ENCODE measurements around the gene PSMC5. TPM values are rescaled to one million over a fixed set of nuclear protein-coding genes. Genes with fewer than 3 reads are reported as not detected.

The PSMC5 gene
- total and polyA plus RNA-seq, 3 experiments from 2014 or later = 201 to 212 (median 208) TPM

DNA sequence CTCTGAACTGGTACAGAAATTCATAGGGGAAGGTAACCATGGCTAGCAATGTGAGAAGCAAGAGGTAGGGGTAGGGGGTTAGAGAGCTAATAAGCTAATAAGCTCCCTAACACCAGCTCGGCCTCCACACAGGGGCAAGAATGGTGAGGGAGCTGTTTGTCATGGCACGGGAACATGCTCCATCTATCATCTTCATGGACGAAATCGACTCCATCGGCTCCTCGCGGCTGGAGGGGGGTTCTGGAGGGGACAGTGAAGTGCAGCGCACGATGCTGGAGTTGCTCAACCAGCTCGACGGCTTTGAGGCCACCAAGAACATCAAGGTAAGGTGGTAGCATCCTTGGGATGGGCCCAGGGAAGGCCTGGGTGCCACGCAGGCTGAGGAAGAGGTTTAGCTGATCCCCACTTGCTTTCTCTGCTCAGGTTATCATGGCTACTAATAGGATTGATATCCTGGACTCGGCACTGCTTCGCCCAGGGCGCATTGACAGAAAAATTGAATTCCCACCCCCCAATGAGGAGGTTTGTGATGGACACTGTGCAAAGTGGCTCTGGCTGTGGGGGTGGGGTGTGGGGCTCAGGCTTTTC lies 3.8 kb downstream of the PSMC5 start:
- ChIA-PET POLR2A (interaction anchor here (1.7 to 7.8 kb wide), 2 partner anchors 10 to 58 kb away, joined by 6 to 73 read pairs; partner anchors contain the start of genes CCDC47, DDX42 and SMARCD2), CTCF (interaction anchor here (4.8 to 6.1 kb wide), 3 partner anchors 10 to 133 kb away, joined by 19 to 48 read pairs (median 37); partner anchors contain the start of gene SMARCD2)
- Mint-ChIP-seq H3K4me1 (peaks cover 68 to 75% (median 74%) of the 10 kb centered on the region in 3 donors), H3K36me3 (peaks cover 12 to 90% (median 21%) of the 10 kb centered on the region in 3 donors), H3K4me3 (peak overlapping the region in 5 of 7 donors; percentile 45 to 66 (median 58)), H3K9me3 (no peaks in the 10 kb centered on the region), H3K27me3 (peaks cover 0 to 3% of the 10 kb centered on the region in 2 donors), H3K27ac (peak overlapping the region; percentile 10 to 98 (median 66))
- Histone ChIP-seq H3K9me3 (ENCODE audit: low read length) (no peaks in the 10 kb centered on the region), H3K27ac (ENCODE audit: low read depth, low read length) (no peak overlapping the region), H3K27me3 (ENCODE audit: insufficient read depth, low read length, poor library complexity, severe bottlenecking) (no peaks in the 10 kb centered on the region), H3K4me1 (ENCODE audit: insufficient read depth, low read length) (peaks cover 61% of the 10 kb centered on the region), H3K36me3 (ENCODE audit: insufficient read depth, low read length) (peaks cover 56% of the 10 kb centered on the region), H3K4me3 (ENCODE audit: low read length) (no peak overlapping the region)
- DNase-seq = no peak

DNA sequence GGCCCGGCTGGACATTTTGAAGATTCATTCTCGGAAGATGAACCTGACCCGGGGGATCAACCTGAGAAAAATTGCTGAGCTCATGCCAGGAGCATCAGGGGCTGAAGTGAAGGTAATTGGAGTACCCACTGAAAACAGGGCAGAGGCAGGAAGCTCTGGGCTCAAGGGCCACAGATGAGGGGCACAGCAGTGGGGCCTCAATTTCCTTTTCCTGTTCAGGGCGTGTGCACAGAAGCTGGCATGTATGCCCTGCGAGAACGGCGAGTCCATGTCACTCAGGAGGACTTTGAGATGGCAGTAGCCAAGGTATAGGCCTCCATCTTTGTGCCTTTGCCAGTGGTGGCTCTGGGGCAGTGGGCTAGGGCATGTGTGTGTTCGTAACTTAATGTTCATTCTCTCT lies 4.3 kb downstream of the PSMC5 start:
- H3K36me3 Mint-ChIP-seq = peaks cover 12 to 91% (median 21%) of the 10 kb centered on the region in 3 donors
- H3K4me1 Mint-ChIP-seq = peaks cover 63 to 71% (median 69%) of the 10 kb centered on the region in 3 donors
- no peaks in the 10 kb centered on the region for H3K27me3 ChIP-seq (ENCODE audit: insufficient read depth, low read length, poor library complexity, severe bottlenecking)
- no peaks in the 10 kb centered on the region for H3K9me3 ChIP-seq (ENCODE audit: low read length)
- peak overlapping the region; percentile 55 to 98 (median 72) for H3K27ac Mint-ChIP-seq
- peaks cover 56% of the 10 kb centered on the region for H3K4me1 ChIP-seq (ENCODE audit: insufficient read depth, low read length)
- H3K36me3 ChIP-seq (ENCODE audit: insufficient read depth, low read length) = peaks cover 59% of the 10 kb centered on the region
- no peak overlapping the region for H3K27ac ChIP-seq (ENCODE audit: low read depth, low read length)
- DNase-seq = no peak
- peak overlapping the region; percentile 6 for H3K4me3 ChIP-seq (ENCODE audit: low read length)
- peaks cover 0 to 3% of the 10 kb centered on the region in 2 donors for H3K27me3 Mint-ChIP-seq
- peak overlapping the region in 5 of 7 donors; percentile 12 to 66 (median 50) for H3K4me3 Mint-ChIP-seq
- CTCF ChIA-PET = interaction anchor here (4.8 to 6.1 kb wide), 3 partner anchors 9 to 134 kb away, joined by 19 to 48 read pairs (median 37); partner anchors contain the start of gene SMARCD2
- POLR2A ChIA-PET = interaction anchor here (7.8 kb wide), 1 partner anchor 10 kb away, joined by 73 read pairs; the partner anchor contains the start of gene SMARCD2
- H3K9me3 Mint-ChIP-seq = no peaks in the 10 kb centered on the region

DNA sequence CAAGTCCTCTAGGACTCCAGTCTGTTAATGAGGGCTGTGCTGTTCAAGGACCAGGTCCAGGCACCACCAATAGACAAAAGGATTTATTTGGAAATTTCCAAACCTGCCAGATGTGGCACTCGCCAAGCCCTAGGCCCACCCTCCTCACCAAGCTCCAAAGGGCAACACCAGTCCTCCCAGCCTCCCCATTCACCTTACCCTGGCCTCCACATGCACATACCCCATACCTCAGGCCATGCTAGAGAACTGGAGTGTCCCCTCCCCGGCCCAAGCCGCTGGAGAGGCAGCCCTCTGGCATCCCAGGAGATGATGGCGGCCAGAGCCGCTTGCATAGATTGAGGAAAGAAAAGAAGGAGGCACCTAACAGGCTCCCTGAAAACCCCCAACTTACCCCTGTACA lies 4.8 kb downstream of the PSMC5 start:
- H3K27me3 Mint-ChIP-seq = peaks cover 0 to 1% of the 10 kb centered on the region in 2 donors
- no peaks in the 10 kb centered on the region for H3K27me3 ChIP-seq (ENCODE audit: insufficient read depth, low read length, poor library complexity, severe bottlenecking)
- no peak overlapping the region for H3K4me3 ChIP-seq (ENCODE audit: low read length)
- peaks cover 58 to 69% (median 64%) of the 10 kb centered on the region in 3 donors for H3K4me1 Mint-ChIP-seq
- ChIA-PET CTCF (interaction anchor here (2.0 to 5.5 kb wide), 3 partner anchors 10 to 134 kb away, joined by 5 to 37 read pairs (median 19); no protein-coding TSS in a partner anchor), POLR2A (interaction anchor here (7.8 kb wide), 1 partner anchor 9 kb away, joined by 73 read pairs; the partner anchor contains the start of gene SMARCD2)
- H3K9me3 ChIP-seq (ENCODE audit: low read length) = no peaks in the 10 kb centered on the region
- H3K36me3 ChIP-seq (ENCODE audit: insufficient read depth, low read length) = peaks cover 61% of the 10 kb centered on the region
- no peak overlapping the region for H3K27ac ChIP-seq (ENCODE audit: low read depth, low read length)
- peaks cover 12 to 91% (median 21%) of the 10 kb centered on the region in 3 donors for H3K36me3 Mint-ChIP-seq
- H3K9me3 Mint-ChIP-seq = no peaks in the 10 kb centered on the region
- peak overlapping the region; percentile 6 to 98 (median 72) for H3K27ac Mint-ChIP-seq
- DNase-seq = no peak
- peak overlapping the region in 5 of 7 donors; percentile 12 to 66 (median 45) for H3K4me3 Mint-ChIP-seq
- peaks cover 56% of the 10 kb centered on the region for H3K4me1 ChIP-seq (ENCODE audit: insufficient read depth, low read length)

DNA sequence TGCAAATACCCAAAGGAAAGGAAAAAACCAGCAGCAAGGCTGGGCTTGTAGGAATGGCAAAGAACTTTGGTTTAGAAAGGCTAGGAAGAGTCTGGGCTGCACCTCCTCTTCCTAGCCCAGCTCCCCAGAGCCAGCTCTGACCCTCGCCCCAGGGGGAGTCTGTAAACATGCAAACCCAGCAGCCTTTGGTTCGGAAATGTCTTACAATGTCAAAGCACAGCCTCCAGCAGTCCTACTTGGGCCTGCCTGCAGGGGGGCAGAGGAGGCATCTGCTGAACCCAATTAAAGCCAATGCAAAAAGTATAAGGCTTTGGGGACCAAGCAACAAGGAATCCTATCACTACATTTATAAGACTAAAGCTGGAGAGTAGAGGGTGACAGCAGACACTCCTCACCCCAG lies 5.2 kb downstream of the PSMC5 start:
- Histone ChIP-seq H3K27ac (ENCODE audit: low read depth, low read length) (no peak overlapping the region), H3K4me1 (ENCODE audit: insufficient read depth, low read length) (peaks cover 56% of the 10 kb centered on the region), H3K9me3 (ENCODE audit: low read length) (no peaks in the 10 kb centered on the region), H3K4me3 (ENCODE audit: low read length) (no peak overlapping the region), H3K36me3 (ENCODE audit: insufficient read depth, low read length) (peaks cover 63% of the 10 kb centered on the region), H3K27me3 (ENCODE audit: insufficient read depth, low read length, poor library complexity, severe bottlenecking) (no peaks in the 10 kb centered on the region)
- H3K9me3 Mint-ChIP-seq = no peaks in the 10 kb centered on the region
- DNase-seq = no peak
- H3K27me3 Mint-ChIP-seq = peaks cover 0 to 1% of the 10 kb centered on the region in 2 donors
- peaks cover 12 to 90% (median 21%) of the 10 kb centered on the region in 3 donors for H3K36me3 Mint-ChIP-seq
- peak overlapping the region in 1 of 7 donors; percentile 66 for H3K4me3 Mint-ChIP-seq
- POLR2A ChIA-PET = interaction anchor here (7.8 kb wide), 1 partner anchor 9 kb away, joined by 73 read pairs; the partner anchor contains the start of gene SMARCD2
- H3K27ac Mint-ChIP-seq = peak overlapping the region in 6 of 8 donors; percentile 12 to 98 (median 66)
- CTCF ChIA-PET = interaction anchor here (0.9 to 4.8 kb wide), 3 partner anchors 9 to 135 kb away, joined by 3 to 19 read pairs (median 5); no protein-coding TSS in a partner anchor
- peaks cover 54 to 67% (median 60%) of the 10 kb centered on the region in 3 donors for H3K4me1 Mint-ChIP-seq

DNA sequence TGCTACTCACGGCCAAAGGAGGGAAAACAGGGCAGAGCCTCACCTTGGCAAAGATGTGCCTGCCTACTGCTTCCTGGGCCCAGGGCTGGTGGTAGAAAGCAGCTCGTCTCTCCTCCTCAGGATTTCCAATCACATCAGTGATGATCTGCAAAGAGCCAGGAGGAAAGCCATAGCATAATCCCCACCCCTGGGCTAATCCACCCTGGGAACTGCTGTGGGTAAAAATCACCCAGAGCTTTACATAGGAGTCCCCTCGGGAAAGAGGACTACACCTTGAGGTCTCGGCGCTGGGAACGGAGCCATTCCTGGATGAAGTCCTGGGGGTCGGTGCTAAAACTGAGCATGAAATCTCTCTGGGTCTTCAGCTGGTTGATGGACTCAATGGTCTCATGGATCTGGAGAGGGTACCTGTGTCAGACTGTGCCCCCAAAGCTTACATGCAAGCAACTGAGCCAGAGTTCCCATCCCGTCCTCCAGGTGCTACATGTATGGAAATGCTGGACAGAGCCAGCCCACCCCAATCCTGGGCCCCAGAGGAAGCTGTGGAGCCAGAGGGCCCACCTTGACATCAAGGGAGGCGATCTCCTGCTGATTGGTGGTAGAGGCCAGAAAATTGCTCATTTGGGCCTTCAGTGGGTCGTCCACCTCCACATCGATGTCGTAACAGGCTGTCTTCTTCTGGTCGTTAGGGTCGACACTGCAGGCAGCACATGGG lies 6.0 kb downstream of the PSMC5 start:
- H3K27me3 Mint-ChIP-seq = peaks cover 0 to 1% of the 10 kb centered on the region in 2 donors
- H3K27ac Mint-ChIP-seq = peak overlapping the region in 2 of 8 donors; percentile 24 to 58
- ChIA-PET CTCF (interaction anchor here (0.9 to 4.8 kb wide), 7 partner anchors 8 to 159 kb away, joined by 3 to 19 read pairs (median 3); partner anchors contain the start of gene DDX42), POLR2A (interaction anchor here (1.0 to 7.8 kb wide), 2 partner anchors 8 to 212 kb away, joined by 3 to 73 read pairs; partner anchors contain the start of gene SMARCD2)
- Histone ChIP-seq H3K4me3 (ENCODE audit: low read length) (no peak overlapping the region), H3K4me1 (ENCODE audit: insufficient read depth, low read length) (peaks cover 56% of the 10 kb centered on the region), H3K36me3 (ENCODE audit: insufficient read depth, low read length) (peaks cover 63% of the 10 kb centered on the region), H3K9me3 (ENCODE audit: low read length) (no peaks in the 10 kb centered on the region), H3K27me3 (ENCODE audit: insufficient read depth, low read length, poor library complexity, severe bottlenecking) (no peaks in the 10 kb centered on the region), H3K27ac (ENCODE audit: low read depth, low read length) (no peak overlapping the region)
- no peak for DNase-seq
- H3K36me3 Mint-ChIP-seq = peaks cover 12 to 86% (median 21%) of the 10 kb centered on the region in 3 donors
- no peak overlapping the region for H3K4me3 Mint-ChIP-seq
- H3K4me1 Mint-ChIP-seq = peaks cover 53 to 63% (median 58%) of the 10 kb centered on the region in 3 donors
- H3K9me3 Mint-ChIP-seq = no peaks in the 10 kb centered on the region

DNA sequence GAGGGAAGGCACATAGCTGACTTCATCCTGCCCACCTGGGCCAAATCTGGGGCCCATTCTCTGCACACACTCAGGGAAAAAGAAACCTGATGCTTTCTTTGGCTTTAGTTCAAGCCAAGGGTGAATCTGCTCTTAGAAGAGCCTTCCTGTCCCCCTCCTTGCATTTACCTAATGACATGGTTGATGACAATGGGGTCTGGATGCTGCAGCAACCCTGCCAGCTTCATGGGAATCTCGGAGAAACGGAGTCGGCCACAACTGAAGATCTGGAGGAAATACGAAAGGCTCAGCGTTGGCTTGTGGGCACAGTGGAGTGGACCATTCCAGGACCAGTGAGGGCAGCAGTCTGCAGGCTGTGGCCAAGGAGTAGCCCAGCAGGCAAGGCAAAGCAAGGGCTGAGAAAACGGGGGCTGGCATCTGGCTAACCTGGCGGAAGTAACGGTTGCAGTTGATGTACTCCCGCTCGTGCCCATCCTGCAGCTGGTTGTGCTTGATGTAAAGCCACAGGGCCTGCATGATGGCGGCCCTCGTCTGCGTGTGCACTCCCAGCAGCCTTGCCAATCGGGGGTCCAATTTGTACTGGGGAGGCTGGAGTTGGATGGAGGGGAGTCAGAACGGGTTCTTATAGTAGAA lies 6.6 kb downstream of the PSMC5 start:
- POLR2A ChIA-PET = interaction anchor here (0.6 to 1.0 kb wide), 2 partner anchors 139 to 212 kb away, joined by 3 to 6 read pairs; no protein-coding TSS in a partner anchor
- Histone ChIP-seq H3K36me3 (ENCODE audit: insufficient read depth, low read length) (peaks cover 63% of the 10 kb centered on the region), H3K27ac (ENCODE audit: low read depth, low read length) (no peak overlapping the region), H3K4me1 (ENCODE audit: insufficient read depth, low read length) (peaks cover 56% of the 10 kb centered on the region), H3K4me3 (ENCODE audit: low read length) (no peak overlapping the region), H3K9me3 (ENCODE audit: low read length) (no peaks in the 10 kb centered on the region), H3K27me3 (ENCODE audit: insufficient read depth, low read length, poor library complexity, severe bottlenecking) (no peaks in the 10 kb centered on the region)
- DNase-seq = no peak
- peaks cover 0 to 1% of the 10 kb centered on the region in 2 donors for H3K27me3 Mint-ChIP-seq
- CTCF ChIA-PET = interaction anchor here (0.8 to 4.8 kb wide), 11 partner anchors 8 to 159 kb away, joined by 3 to 19 read pairs (median 4); partner anchors contain the start of genes DDX42 and SMARCD2
- H3K36me3 Mint-ChIP-seq = peaks cover 12 to 83% (median 21%) of the 10 kb centered on the region in 3 donors
- H3K4me1 Mint-ChIP-seq = peaks cover 53 to 63% (median 58%) of the 10 kb centered on the region in 3 donors
- no peaks in the 10 kb centered on the region for H3K9me3 Mint-ChIP-seq
- H3K4me3 Mint-ChIP-seq = peak overlapping the region in 1 of 7 donors; percentile 52
- H3K27ac Mint-ChIP-seq = peak overlapping the region in 5 of 8 donors; percentile 23 to 74 (median 58)

Measured in CD8-positive, alpha-beta memory T cell (primary cell).